WTC11 (cell line): ENCODE results near the gene ZNF266.

Experiments used
- ATF1 ChIP-seq: sonication (generic); formaldehyde crosslinking; IDR thresholded peaks from 2 replicates; pipeline ENCODE4 v1.8.1; 2023; ENCODE audit warnings: mild to moderate bottlenecking, moderate library complexity, missing genetic modification reagents
- EMX1 ChIP-seq: fragments of 250-450 bp; sonication (Bioruptor Pico); IDR thresholded peaks from 2 replicates; pipeline ENCODE4 v1.8.0; 2021; ENCODE audit warnings: mild to moderate bottlenecking
- ESRRA ChIP-seq: sonication (generic); formaldehyde crosslinking; IDR thresholded peaks from 2 replicates; pipeline ENCODE4 v1.8.1; 2022; ENCODE audit warnings: mild to moderate bottlenecking, missing genetic modification reagents, borderline replicate concordance
- FOXP1 ChIP-seq: sonication (generic); formaldehyde crosslinking; IDR thresholded peaks from 2 replicates; pipeline ENCODE4 v1.8.0; 2022; ENCODE audit warnings: missing genetic modification reagents, mild to moderate bottlenecking, moderate library complexity, borderline replicate concordance
- GRHL2 ChIP-seq: fragments of 250-450 bp; sonication (Bioruptor Pico); IDR thresholded peaks from 2 replicates; pipeline ENCODE4 v1.8.0; 2022; ENCODE audit warnings: mild to moderate bottlenecking, moderate library complexity; ENCODE audit not compliant: insufficient replicate concordance, severe bottlenecking
- JUN ChIP-seq: sonication (generic); formaldehyde crosslinking; IDR thresholded peaks from 2 replicates; pipeline ENCODE4 v1.8.0; 2023; ENCODE audit warnings: mild to moderate bottlenecking, missing genetic modification reagents
- SP1 ChIP-seq: sonication (generic); formaldehyde crosslinking; conservative IDR thresholded peaks from 2 replicates; pipeline ENCODE4 v1.8.1; 2022; ENCODE audit warnings: missing genetic modification reagents
- TF ChIP-seq, protein P1 (sequence below): sonication (generic); formaldehyde crosslinking; IDR thresholded peaks from 2 replicates; pipeline ENCODE4 v1.8.0; 2022; ENCODE audit warnings: missing genetic modification reagents
- TF ChIP-seq, protein P2 (sequence below): fragments of 200-600 bp; IDR thresholded peaks from 2 replicates; pipeline ENCODE4 v1.8.0; 2022; ENCODE audit warnings: antibody characterized with exemption
- TF ChIP-seq, protein P3 (sequence below): sonication (generic); formaldehyde crosslinking; IDR thresholded peaks from 2 replicates; pipeline ENCODE4 v1.8.0; 2023; ENCODE audit warnings: missing genetic modification reagents
- TF ChIP-seq, protein P4 (sequence below): sonication (generic); formaldehyde crosslinking; IDR thresholded peaks from 2 replicates; pipeline ENCODE4 v1.8.1; 2023; ENCODE audit warnings: mild to moderate bottlenecking, missing genetic modification reagents, moderate library complexity
- TF ChIP-seq, protein P5 (sequence below): sonication (generic); formaldehyde crosslinking; conservative IDR thresholded peaks from 2 replicates; pipeline ENCODE4 v1.8.1; 2022; ENCODE audit warnings: mild to moderate bottlenecking, missing genetic modification reagents
- TF ChIP-seq, protein P6 (sequence below): sonication (generic); formaldehyde crosslinking; conservative IDR thresholded peaks from 2 replicates; pipeline ENCODE4 v1.8.1; 2023; ENCODE audit warnings: mild to moderate bottlenecking, low read depth, missing genetic modification reagents, moderate library complexity
- TF ChIP-seq, protein P7 (sequence below): sonication (generic); formaldehyde crosslinking; IDR thresholded peaks from 2 replicates; pipeline ENCODE4 v1.8.0; 2022; ENCODE audit warnings: mild to moderate bottlenecking, missing genetic modification reagents

DNA sequence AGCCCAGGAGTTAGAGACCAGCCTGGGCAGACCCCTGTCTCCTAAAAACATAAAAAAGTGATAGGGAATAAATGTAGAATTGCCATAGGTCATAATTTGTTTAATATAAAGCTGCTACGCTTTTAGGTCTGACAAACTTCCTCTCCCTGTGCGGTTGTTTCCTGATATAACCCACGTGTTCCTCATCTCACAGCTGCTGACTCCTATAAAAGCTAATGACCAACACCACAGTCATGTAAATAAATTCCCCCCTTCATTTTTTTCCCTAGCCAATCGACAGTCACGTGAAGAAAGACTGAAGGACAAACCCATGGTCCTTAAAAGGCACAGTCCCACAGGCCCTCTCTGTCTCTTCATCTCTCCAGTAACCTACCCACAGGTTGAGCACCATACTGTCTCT, 27.5 kb downstream of the ZNF266 start:
- TF ChIP-seq GRHL2 (no peak), SP1 (CRISPR knock-in tag) (no peak), ESRRA (CRISPR knock-in tag) (no peak), ATF1 (CRISPR knock-in tag) (no peak), EMX1 (CRISPR knock-in tag) (no peak), FOXP1 (CRISPR knock-in tag) (no peak), JUN (CRISPR knock-in tag) (no peak)
- TF ChIP-seq, protein P1, sequence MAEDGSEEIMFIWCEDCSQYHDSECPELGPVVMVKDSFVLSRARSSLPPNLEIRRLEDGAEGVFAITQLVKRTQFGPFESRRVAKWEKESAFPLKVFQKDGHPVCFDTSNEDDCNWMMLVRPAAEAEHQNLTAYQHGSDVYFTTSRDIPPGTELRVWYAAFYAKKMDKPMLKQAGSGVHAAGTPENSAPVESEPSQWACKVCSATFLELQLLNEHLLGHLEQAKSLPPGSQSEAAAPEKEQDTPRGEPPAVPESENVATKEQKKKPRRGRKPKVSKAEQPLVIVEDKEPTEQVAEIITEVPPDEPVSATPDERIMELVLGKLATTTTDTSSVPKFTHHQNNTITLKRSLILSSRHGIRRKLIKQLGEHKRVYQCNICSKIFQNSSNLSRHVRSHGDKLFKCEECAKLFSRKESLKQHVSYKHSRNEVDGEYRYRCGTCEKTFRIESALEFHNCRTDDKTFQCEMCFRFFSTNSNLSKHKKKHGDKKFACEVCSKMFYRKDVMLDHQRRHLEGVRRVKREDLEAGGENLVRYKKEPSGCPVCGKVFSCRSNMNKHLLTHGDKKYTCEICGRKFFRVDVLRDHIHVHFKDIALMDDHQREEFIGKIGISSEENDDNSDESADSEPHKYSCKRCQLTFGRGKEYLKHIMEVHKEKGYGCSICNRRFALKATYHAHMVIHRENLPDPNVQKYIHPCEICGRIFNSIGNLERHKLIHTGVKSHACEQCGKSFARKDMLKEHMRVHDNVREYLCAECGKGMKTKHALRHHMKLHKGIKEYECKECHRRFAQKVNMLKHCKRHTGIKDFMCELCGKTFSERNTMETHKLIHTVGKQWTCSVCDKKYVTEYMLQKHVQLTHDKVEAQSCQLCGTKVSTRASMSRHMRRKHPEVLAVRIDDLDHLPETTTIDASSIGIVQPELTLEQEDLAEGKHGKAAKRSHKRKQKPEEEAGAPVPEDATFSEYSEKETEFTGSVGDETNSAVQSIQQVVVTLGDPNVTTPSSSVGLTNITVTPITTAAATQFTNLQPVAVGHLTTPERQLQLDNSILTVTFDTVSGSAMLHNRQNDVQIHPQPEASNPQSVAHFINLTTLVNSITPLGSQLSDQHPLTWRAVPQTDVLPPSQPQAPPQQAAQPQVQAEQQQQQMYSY (CRISPR knock-in tag): no peak
- TF ChIP-seq, protein P2, sequence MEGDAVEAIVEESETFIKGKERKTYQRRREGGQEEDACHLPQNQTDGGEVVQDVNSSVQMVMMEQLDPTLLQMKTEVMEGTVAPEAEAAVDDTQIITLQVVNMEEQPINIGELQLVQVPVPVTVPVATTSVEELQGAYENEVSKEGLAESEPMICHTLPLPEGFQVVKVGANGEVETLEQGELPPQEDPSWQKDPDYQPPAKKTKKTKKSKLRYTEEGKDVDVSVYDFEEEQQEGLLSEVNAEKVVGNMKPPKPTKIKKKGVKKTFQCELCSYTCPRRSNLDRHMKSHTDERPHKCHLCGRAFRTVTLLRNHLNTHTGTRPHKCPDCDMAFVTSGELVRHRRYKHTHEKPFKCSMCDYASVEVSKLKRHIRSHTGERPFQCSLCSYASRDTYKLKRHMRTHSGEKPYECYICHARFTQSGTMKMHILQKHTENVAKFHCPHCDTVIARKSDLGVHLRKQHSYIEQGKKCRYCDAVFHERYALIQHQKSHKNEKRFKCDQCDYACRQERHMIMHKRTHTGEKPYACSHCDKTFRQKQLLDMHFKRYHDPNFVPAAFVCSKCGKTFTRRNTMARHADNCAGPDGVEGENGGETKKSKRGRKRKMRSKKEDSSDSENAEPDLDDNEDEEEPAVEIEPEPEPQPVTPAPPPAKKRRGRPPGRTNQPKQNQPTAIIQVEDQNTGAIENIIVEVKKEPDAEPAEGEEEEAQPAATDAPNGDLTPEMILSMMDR: no peak
- TF ChIP-seq, protein P3, sequence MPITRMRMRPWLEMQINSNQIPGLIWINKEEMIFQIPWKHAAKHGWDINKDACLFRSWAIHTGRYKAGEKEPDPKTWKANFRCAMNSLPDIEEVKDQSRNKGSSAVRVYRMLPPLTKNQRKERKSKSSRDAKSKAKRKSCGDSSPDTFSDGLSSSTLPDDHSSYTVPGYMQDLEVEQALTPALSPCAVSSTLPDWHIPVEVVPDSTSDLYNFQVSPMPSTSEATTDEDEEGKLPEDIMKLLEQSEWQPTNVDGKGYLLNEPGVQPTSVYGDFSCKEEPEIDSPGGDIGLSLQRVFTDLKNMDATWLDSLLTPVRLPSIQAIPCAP: no peak
- TF ChIP-seq, protein P4, sequence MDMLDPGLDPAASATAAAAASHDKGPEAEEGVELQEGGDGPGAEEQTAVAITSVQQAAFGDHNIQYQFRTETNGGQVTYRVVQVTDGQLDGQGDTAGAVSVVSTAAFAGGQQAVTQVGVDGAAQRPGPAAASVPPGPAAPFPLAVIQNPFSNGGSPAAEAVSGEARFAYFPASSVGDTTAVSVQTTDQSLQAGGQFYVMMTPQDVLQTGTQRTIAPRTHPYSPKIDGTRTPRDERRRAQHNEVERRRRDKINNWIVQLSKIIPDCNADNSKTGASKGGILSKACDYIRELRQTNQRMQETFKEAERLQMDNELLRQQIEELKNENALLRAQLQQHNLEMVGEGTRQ (CRISPR knock-in tag): no peak
- TF ChIP-seq, protein P5, sequence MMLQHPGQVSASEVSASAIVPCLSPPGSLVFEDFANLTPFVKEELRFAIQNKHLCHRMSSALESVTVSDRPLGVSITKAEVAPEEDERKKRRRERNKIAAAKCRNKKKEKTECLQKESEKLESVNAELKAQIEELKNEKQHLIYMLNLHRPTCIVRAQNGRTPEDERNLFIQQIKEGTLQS: no peak
- TF ChIP-seq, protein P6, sequence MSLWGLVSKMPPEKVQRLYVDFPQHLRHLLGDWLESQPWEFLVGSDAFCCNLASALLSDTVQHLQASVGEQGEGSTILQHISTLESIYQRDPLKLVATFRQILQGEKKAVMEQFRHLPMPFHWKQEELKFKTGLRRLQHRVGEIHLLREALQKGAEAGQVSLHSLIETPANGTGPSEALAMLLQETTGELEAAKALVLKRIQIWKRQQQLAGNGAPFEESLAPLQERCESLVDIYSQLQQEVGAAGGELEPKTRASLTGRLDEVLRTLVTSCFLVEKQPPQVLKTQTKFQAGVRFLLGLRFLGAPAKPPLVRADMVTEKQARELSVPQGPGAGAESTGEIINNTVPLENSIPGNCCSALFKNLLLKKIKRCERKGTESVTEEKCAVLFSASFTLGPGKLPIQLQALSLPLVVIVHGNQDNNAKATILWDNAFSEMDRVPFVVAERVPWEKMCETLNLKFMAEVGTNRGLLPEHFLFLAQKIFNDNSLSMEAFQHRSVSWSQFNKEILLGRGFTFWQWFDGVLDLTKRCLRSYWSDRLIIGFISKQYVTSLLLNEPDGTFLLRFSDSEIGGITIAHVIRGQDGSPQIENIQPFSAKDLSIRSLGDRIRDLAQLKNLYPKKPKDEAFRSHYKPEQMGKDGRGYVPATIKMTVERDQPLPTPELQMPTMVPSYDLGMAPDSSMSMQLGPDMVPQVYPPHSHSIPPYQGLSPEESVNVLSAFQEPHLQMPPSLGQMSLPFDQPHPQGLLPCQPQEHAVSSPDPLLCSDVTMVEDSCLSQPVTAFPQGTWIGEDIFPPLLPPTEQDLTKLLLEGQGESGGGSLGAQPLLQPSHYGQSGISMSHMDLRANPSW: no peak
- TF ChIP-seq, protein P7, sequence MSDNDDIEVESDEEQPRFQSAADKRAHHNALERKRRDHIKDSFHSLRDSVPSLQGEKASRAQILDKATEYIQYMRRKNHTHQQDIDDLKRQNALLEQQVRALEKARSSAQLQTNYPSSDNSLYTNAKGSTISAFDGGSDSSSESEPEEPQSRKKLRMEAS (CRISPR knock-in tag): no peak
